Measurements from ENCODE around the gene GSG1L. TPM values are rescaled to one million over a fixed set of nuclear protein-coding genes. Genes with fewer than 3 reads are reported as not detected.

GSG1L gene
- total and polyA plus RNA-seq, 2 of the 13 experiments (the other 11 are each of a cell fraction or from before 2014, with no cell fraction given), result not detected

GRCh38 chr16:28033870-28034269, 29.6 kb downstream of the GSG1L start:
- in situ Hi-C loops (cut with HindIII; ENCODE audit: extremely low pct_ligation_motif_present, low pct_unique_long_range_greater_than_20kb) (no loop called here), intact Hi-C loops (cut with micrococcal nuclease; ENCODE audit: unreplicated experiment) (no loop called here)
- Histone ChIP-seq H3K4me3 (replicated peaks in 1 of 3; ENCODE audit: insufficient read depth in 1 of 3, low read depth in 2 of 3, low read length in 3 of 3) (no peak overlapping the region), H3K27me3 (ENCODE audit: control insufficient read depth in 1 of 2, insufficient read depth in 2 of 2, low read length in 2 of 2) (peaks cover 0 to 9% of the 10 kb centered on the region in 2 experiments; a peak in 2 of 5 replicates), H4K20me1 (ENCODE audit: insufficient read depth, low read length) (no peaks in the 10 kb centered on the region), H3K4me1 (ENCODE audit: insufficient read depth, low read length) (no peaks in the 10 kb centered on the region), H3K4me2 (ENCODE audit: low read depth, low read length) (no peak overlapping the region), H3K79me2 (ENCODE audit: insufficient read depth, low read length) (no peaks in the 10 kb centered on the region), H2AFZ (ENCODE audit: low read length) (no peak overlapping the region), H3K9ac (ENCODE audit: insufficient read depth, low read depth, low read length) (no peak overlapping the region), H3K9me3 (ENCODE audit: low read length) (no peaks in the 10 kb centered on the region), H3K36me3 (replicated peaks in 1 of 2; ENCODE audit: control insufficient read depth in 1 of 2, insufficient read depth in 2 of 2, low read length in 2 of 2) (no peaks in the 10 kb centered on the region), H3K27ac (ENCODE audit: extremely low read length, insufficient read depth, low read length) (no peak overlapping the region)
- WGBS (ENCODE audit: low lambda C conversion rate), result 2% methylated on average over 4 of the region's 4 CpGs
- POLR2A ChIA-PET, result no interaction called here
- DNase-seq (ENCODE audit: low spot score), result no peak
- CTCF ChIA-PET (ENCODE audit: low intra/inter-chr PET ratio, low total read pairs), result no interaction called here
- FAIRE-seq, result no peak
- peak; percentile 60 for TF ChIP-seq HNRNPK (IDR thresholded peaks at IDR 0.05; ENCODE audit: low read depth, low read length, poor library complexity, severe bottlenecking)
- TF ChIP-seq PCBP2 (optimal IDR thresholded peaks at IDR 0.05; ENCODE audit: low read depth, low read length, poor library complexity, severe bottlenecking), result peak; percentile 73
- TF ChIP-seq THYN1 (CRISPR knock-in tag; IDR thresholded peaks at IDR 0.05; ENCODE audit: borderline replicate concordance, low read depth), result no peak
- no peak for ATAC-seq
- no TSS peak for BruUV-seq (replicated peaks)

GRCh38 chr16:28029387-28030002, 34.0 kb downstream of the GSG1L start:
- POLR2A ChIA-PET, result no interaction called here
- no peak for DNase-seq (ENCODE audit: low spot score)
- Histone ChIP-seq H4K20me1 (ENCODE audit: insufficient read depth, low read length) (no peaks in the 10 kb centered on the region), H3K9me3 (ENCODE audit: low read length) (no peaks in the 10 kb centered on the region), H2AFZ (ENCODE audit: low read length) (no peak overlapping the region), H3K4me2 (ENCODE audit: low read depth, low read length) (no peak overlapping the region), H3K4me1 (ENCODE audit: insufficient read depth, low read length) (no peaks in the 10 kb centered on the region), H3K27me3 (ENCODE audit: control insufficient read depth in 1 of 2, insufficient read depth in 2 of 2, low read length in 2 of 2) (peaks cover 2 to 27% of the 10 kb centered on the region in 2 experiments), H3K27ac (ENCODE audit: extremely low read length, insufficient read depth, low read length) (no peak overlapping the region), H3K79me2 (ENCODE audit: insufficient read depth, low read length) (no peaks in the 10 kb centered on the region), H3K9ac (ENCODE audit: insufficient read depth, low read depth, low read length) (no peak overlapping the region), H3K36me3 (replicated peaks in 1 of 2; ENCODE audit: control insufficient read depth in 1 of 2, insufficient read depth in 2 of 2, low read length in 2 of 2) (no peaks in the 10 kb centered on the region), H3K4me3 (replicated peaks in 1 of 3; ENCODE audit: insufficient read depth in 1 of 3, low read depth in 2 of 3, low read length in 3 of 3) (no peak overlapping the region)
- CTCF ChIA-PET (ENCODE audit: low intra/inter-chr PET ratio, low total read pairs), result no interaction called here
- FAIRE-seq, result no peak
- WGBS (ENCODE audit: low lambda C conversion rate), result 27% methylated on average over 6 of the region's 6 CpGs
- BruUV-seq (replicated peaks), result no TSS peak
- TF ChIP-seq MAFK (conservative IDR thresholded peaks at IDR 0.05 in 1 of 2, IDR thresholded peaks at IDR 0.05 in 1 of 2; ENCODE audit: low read length in 2 of 2) (peak; percentile 77 to 92), SOX6 (IDR thresholded peaks at IDR 0.05) (no peak), SOX6 (CRISPR knock-in tag; IDR thresholded peaks at IDR 0.05) (no peak), MNT (IDR thresholded peaks at IDR 0.05) (peak; percentile 53), MAFF (IDR thresholded peaks at IDR 0.05; ENCODE audit: low read depth, low read length) (peak; percentile 80), HNRNPLL (IDR thresholded peaks at IDR 0.05; ENCODE audit: low read depth, low read length, poor library complexity, severe bottlenecking) (no peak)
- no peak for ATAC-seq
- intact Hi-C loops (cut with micrococcal nuclease; ENCODE audit: unreplicated experiment) (no loop called here), in situ Hi-C loops (cut with HindIII; ENCODE audit: extremely low pct_ligation_motif_present, low pct_unique_long_range_greater_than_20kb) (no loop called here)

All from HepG2 (cell line).